Astrocyte (in vitro differentiated cells and primary cell): ENCODE measurements around the gene COL27A1. TPM values are rescaled to one million over a fixed set of nuclear protein-coding genes. Genes with fewer than 3 reads are reported as not detected.

Experiments
- DNase-seq: peaks from one replicate; pipeline ENCODE4 v3.0.0-alpha.2; 2010; ENCODE audit warnings: low read depth
- FAIRE-seq: peaks from 2 replicates; lab custom pipeline; 2011; peaks lifted over from hg19 to GRCh38; lab: Jason Lieb, UNC
- H2AFZ ChIP-seq: 2 replicates; pipeline ENCODE4 v1.6.0; 2012; ENCODE audit warnings: low read depth, low read length, inconsistent platforms
- H3K27ac ChIP-seq: 2 replicates; pipeline ENCODE4 v1.5.1; 2011; ENCODE audit warnings: low read depth, low read length, inconsistent platforms
- H3K27me3 ChIP-seq: 2 replicates; pipeline ENCODE4 v1.6.0; 2011; ENCODE audit warnings: low read length, inconsistent platforms; ENCODE audit not compliant: insufficient read depth
- H3K36me3 ChIP-seq: 2 replicates; pipeline ENCODE4 v1.5.1; 2011; ENCODE audit warnings: low read length, inconsistent platforms; ENCODE audit not compliant: insufficient read depth
- H3K4me1 ChIP-seq: 2 replicates; pipeline ENCODE4 v1.5.1; 2011; ENCODE audit warnings: low read length, inconsistent platforms; ENCODE audit not compliant: insufficient read depth
- H3K4me2 ChIP-seq: 2 replicates; pipeline ENCODE4 v1.6.0; 2012; ENCODE audit warnings: low read length, inconsistent platforms
- H3K4me3 ChIP-seq: 2 replicates; pipeline ENCODE4 v1.5.1; 2011; ENCODE audit warnings: low read depth, mild to moderate bottlenecking, low read length, inconsistent platforms; ENCODE audit not compliant: insufficient read depth
- H3K79me2 ChIP-seq: 2 replicates; pipeline ENCODE4 v1.6.0; 2012; ENCODE audit warnings: mild to moderate bottlenecking, low read length, inconsistent platforms; ENCODE audit not compliant: insufficient read depth
- H3K9ac ChIP-seq: 2 replicates; pipeline ENCODE4 v1.6.0; 2012; ENCODE audit warnings: mild to moderate bottlenecking, low read length, inconsistent platforms
- H3K9me3 ChIP-seq: 2 replicates; pipeline ENCODE4 v1.5.1; 2012; ENCODE audit warnings: low read depth, mild to moderate bottlenecking, low read length, inconsistent platforms; ENCODE audit not compliant: insufficient read depth
- H4K20me1 ChIP-seq: 2 replicates; pipeline ENCODE4 v1.6.0; 2012; ENCODE audit warnings: low read length, inconsistent platforms; ENCODE audit not compliant: insufficient read depth
- H3K27ac Mint-ChIP-seq: one replicate; pipeline ENCODE4 v1.8.0; 2021; ENCODE audit warnings: mild to moderate bottlenecking, mixed read lengths; ENCODE audit not compliant: unreplicated experiment
- H3K27me3 Mint-ChIP-seq: one replicate; pipeline ENCODE4 v1.8.0; 2021; ENCODE audit warnings: low read depth, mixed read lengths; ENCODE audit not compliant: unreplicated experiment
- H3K36me3 Mint-ChIP-seq: one replicate; pipeline ENCODE4 v1.8.0; 2021; ENCODE audit warnings: low read depth, mixed read lengths; ENCODE audit not compliant: unreplicated experiment
- H3K4me1 Mint-ChIP-seq: one replicate; pipeline ENCODE4 v1.8.0; 2021; ENCODE audit warnings: low read depth, mixed read lengths; ENCODE audit not compliant: unreplicated experiment
- H3K4me3 Mint-ChIP-seq: one replicate; pipeline ENCODE4 v1.8.0; 2021; ENCODE audit warnings: mild to moderate bottlenecking, moderate library complexity, mixed read lengths; ENCODE audit not compliant: unreplicated experiment
- H3K9me3 Mint-ChIP-seq: one replicate; pipeline ENCODE4 v1.8.0; 2021; ENCODE audit warnings: mild to moderate bottlenecking, mixed read lengths; ENCODE audit not compliant: unreplicated experiment
- CTCF ChIP-seq: IDR thresholded peaks from 2 replicates; pipeline ENCODE4 v1.5.1; 2011; ENCODE audit warnings: low read depth, mild to moderate bottlenecking, inconsistent platforms, low read length, moderate library complexity; ENCODE audit not compliant: insufficient read depth
- EZH2 ChIP-seq: IDR thresholded peaks from 2 replicates; pipeline ENCODE4 v1.6.1; 2012; ENCODE audit warnings: mild to moderate bottlenecking, low read length, inconsistent platforms; ENCODE audit not compliant: insufficient read depth
- total RNA-seq: library from RNA; stranded (reverse); gene quantifications from 2 replicates; pipeline ENCODE4 v1.2.1, GENCODE V29; 2021

The COL27A1 gene
- total RNA-seq, 1 donor from 2014 or later, result 31.2 TPM

- Histone ChIP-seq H3K4me1 (no peaks in the 10 kb centered on the region), H3K4me2 (no peak overlapping the region), H3K27ac (no peak overlapping the region), H3K79me2 (no peaks in the 10 kb centered on the region), H4K20me1 (no peaks in the 10 kb centered on the region), H3K36me3 (no peaks in the 10 kb centered on the region), H3K9me3 (no peaks in the 10 kb centered on the region), H3K9ac (no peak overlapping the region), H3K4me3 (no peak overlapping the region), H3K27me3 (peaks cover 32% of the 10 kb centered on the region), H2AFZ (no peak overlapping the region)
- Mint-ChIP-seq H3K4me3 (no peak overlapping the region), H3K27me3 (peaks cover 45% of the 10 kb centered on the region), H3K36me3 (peaks cover 3% of the 10 kb centered on the region), H3K4me1 (peaks cover 2% of the 10 kb centered on the region), H3K9me3 (peaks cover 5% of the 10 kb centered on the region), H3K27ac (no peak overlapping the region)
- no peak for FAIRE-seq
- DNase-seq, result no peak
- TF ChIP-seq EZH2, result no peak
- TF ChIP-seq CTCF, result no peak
Measured at GRCh38 chr9:114115654-114116125, 39.6 kb upstream of the COL27A1 start.

- peaks cover 5% of the 10 kb centered on the region for H3K9me3 Mint-ChIP-seq
- H3K36me3 ChIP-seq, result no peaks in the 10 kb centered on the region
- peaks cover 3% of the 10 kb centered on the region for H3K36me3 Mint-ChIP-seq
- no peak overlapping the region for H3K27ac ChIP-seq
- H3K4me2 ChIP-seq, result no peak overlapping the region
- no peak overlapping the region for H3K4me3 ChIP-seq
- H3K27ac Mint-ChIP-seq, result no peak overlapping the region
- no peaks in the 10 kb centered on the region for H4K20me1 ChIP-seq
- TF ChIP-seq CTCF (no peak), EZH2 (no peak)
- H3K27me3 ChIP-seq, result peaks cover 37% of the 10 kb centered on the region
- no peaks in the 10 kb centered on the region for H3K4me1 ChIP-seq
- no peak for DNase-seq
- H3K9me3 ChIP-seq, result no peaks in the 10 kb centered on the region
- no peak overlapping the region for H3K9ac ChIP-seq
- no peak for FAIRE-seq
- no peaks in the 10 kb centered on the region for H3K79me2 ChIP-seq
- peaks cover 2% of the 10 kb centered on the region for H3K4me1 Mint-ChIP-seq
- H2AFZ ChIP-seq, result no peak overlapping the region
- H3K4me3 Mint-ChIP-seq, result no peak overlapping the region
- peaks cover 46% of the 10 kb centered on the region for H3K27me3 Mint-ChIP-seq
Measured at GRCh38 chr9:114116126-114116747, 39.1 kb upstream of the COL27A1 start.

- peaks cover 37% of the 10 kb centered on the region for H3K27me3 ChIP-seq
- Mint-ChIP-seq H3K27me3 (peaks cover 56% of the 10 kb centered on the region), H3K36me3 (peaks cover 3% of the 10 kb centered on the region), H3K4me1 (peaks cover 2% of the 10 kb centered on the region), H3K9me3 (peaks cover 5% of the 10 kb centered on the region), H3K4me3 (no peak overlapping the region), H3K27ac (no peak overlapping the region)
- no peak overlapping the region for H2AFZ ChIP-seq
- H3K4me1 ChIP-seq, result no peaks in the 10 kb centered on the region
- no peak overlapping the region for H3K9ac ChIP-seq
- no peak for FAIRE-seq
- no peaks in the 10 kb centered on the region for H4K20me1 ChIP-seq
- no peaks in the 10 kb centered on the region for H3K79me2 ChIP-seq
- no peak overlapping the region for H3K27ac ChIP-seq
- no peaks in the 10 kb centered on the region for H3K36me3 ChIP-seq
- H3K9me3 ChIP-seq, result no peaks in the 10 kb centered on the region
- no peak for TF ChIP-seq EZH2
- DNase-seq, result no peak
- no peak overlapping the region for H3K4me3 ChIP-seq
- H3K4me2 ChIP-seq, result no peak overlapping the region
Measured at GRCh38 chr9:114117614-114117995, 37.7 kb upstream of the COL27A1 start.
